Dedifferentiated amniotic fluid mesenchymal stem cell (primary cell): Measurements from ENCODE around the gene MRPL4.

ENCODE experiments used
- DNase-seq: peaks from one replicate; pipeline ENCODE4 v3.0.0-alpha.2; 2016; ENCODE audit errors: extremely low spot score

The MRPL4 gene

DNA sequence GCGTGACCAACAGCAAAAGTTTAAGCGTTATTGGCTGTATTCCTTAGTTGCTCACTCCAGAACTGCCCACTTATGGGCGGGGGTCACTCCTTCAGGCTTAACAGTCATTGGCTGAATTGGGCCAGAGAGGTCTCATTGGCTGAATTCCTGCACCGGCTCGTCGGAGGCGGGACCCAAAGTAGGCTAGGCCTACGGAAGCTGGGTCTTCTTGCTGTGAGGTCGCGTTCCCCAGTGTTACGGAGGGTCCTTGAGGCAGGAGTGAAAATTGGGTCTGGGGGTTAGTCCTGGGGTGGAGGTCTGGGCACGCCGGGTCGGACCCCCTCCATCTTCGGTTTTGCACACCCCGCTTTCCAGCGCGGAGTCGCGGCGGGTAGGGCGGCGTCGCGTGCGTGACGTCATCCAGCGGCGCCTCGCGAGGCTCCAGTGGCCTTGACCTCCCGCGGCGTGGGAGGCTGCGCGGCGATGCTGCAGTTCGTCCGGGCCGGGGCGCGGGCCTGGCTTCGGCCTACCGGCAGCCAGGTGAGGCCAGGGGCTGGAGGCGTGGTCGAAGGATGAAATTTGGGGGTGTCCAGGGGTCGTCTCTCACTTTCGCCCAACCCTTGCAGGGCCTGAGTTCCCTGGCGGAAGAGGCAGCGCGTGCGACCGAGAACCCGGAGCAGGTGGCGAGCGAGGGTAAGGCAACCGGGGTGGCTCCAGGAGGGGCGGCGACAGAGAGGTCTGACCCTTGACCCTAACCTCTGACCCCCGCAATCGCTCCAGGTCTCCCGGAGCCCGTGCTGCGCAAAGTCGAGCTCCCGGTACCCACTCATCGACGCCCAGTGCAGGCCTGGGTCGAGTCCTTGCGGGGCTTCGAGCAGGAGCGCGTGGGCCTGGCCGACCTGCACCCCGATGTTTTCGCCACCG, at the start of gene MRPL4:
Gene MRPL4 (plus strand): TSS at position 423 of the 903 bp plus-strand sequence. CDS start 40 bp downstream, at position 463.
- peak; percentile 100 for DNase-seq

DNA sequence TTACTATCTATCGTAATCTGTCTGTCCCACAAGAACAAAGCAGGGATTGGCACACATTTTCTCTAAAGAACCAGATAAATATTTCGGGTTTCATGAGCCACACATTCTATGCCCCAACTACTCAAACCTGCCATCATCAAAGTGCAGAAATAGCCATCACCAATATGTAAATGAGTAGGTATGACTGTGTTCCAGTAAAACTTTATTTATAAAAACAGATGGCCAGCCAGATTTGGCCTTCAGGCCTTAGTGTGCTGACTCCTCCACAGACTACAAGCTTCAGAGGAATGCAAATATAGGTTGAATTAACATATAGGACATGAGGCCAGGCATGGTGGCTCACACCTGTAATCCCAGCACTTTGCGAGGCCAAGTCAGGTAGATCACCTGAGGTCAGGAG, 48.3 kb upstream of the MRPL4 start:
- DNase-seq, result no peak

DNA sequence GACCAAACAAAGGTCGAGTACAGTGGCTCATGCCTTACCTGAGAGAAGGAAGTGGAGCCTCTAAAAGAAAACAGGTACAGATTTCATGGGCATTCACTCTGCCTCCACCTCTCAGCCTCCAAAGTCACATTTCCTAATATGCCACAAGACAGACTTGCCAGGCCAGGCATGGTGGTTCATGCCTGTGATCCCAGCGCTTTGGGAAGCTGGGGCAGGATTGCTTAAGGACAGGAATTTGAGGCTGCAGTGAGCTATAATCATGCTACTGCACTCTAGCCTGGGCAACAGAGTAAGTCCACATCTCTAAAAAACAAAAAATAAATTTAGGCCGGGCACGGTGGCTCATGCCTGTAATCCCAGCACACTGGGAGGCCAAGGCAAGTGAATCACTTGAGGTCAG, 46.4 kb upstream of the MRPL4 start:
- DNase-seq, result no peak

DNA sequence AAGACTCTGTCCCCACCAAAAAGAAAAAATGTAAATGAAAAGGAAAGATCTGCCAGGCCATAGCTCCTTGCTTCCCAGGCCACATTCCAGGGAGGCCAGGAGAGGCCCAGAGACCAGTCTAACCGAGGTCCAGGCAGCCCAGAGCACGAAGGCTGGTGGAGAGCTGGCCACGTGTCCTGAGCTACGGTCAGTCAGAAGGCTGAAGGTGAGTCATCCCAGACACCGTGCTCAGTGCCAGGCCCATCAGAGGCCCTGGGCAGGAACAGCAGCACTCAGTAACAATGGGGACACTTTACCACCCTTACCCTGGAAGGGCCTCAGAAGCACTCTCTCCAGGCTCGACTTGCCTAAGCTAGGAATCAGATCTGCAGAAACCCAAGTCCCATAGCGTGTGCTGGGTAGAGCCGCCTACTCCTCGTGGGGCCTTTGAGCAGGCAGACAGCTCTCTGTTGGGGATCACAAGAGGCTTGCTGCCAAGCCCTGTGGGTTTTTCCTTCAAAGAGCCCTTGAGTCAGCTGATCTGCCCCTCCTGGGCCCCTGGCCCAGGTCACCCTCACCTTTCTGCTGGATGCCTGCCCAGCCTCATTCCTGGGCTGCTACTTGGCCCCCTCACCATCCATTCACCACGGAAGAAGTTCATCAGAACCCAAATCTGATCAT, 45.7 kb upstream of the MRPL4 start:
- DNase-seq, result no peak

DNA sequence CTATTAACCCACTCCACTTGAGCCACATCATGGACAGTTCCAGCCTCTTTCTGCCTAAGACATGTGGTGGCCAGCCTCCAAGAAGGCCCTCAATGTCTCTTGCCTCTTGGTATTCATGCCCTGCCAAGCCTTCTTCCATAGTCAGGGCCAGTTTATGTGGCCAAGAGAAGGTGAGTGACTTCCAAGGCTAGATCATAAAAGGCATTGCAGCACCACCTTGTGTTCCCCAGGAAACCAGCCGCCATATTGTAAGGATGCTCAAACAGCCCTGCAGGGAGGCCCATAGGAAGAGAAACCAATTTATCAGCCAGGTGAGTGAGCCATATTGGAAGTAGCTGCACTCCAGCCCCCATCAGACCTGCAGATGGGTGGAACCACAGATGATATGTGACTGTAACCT, 45.0 kb upstream of the MRPL4 start:
- DNase-seq, result no peak

DNA sequence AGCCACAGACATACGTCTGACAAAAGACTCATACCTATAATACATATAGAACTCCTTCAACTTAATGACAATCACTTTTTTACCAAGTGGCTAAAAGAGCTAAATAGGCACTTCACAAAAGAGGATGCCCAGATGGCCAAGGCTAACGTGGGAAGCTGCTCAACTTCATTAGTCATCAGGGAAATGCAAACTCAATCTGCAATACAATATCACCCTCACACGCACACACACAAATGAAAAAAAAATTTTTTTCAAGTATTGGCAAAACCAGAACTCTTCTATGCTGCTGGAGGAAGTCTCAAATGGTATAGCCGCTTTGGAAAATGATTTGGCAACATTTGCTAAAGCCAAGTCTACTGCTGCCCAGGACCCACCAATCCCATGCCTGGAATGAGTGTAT, 42.7 kb upstream of the MRPL4 start:
- DNase-seq, result no peak

DNA sequence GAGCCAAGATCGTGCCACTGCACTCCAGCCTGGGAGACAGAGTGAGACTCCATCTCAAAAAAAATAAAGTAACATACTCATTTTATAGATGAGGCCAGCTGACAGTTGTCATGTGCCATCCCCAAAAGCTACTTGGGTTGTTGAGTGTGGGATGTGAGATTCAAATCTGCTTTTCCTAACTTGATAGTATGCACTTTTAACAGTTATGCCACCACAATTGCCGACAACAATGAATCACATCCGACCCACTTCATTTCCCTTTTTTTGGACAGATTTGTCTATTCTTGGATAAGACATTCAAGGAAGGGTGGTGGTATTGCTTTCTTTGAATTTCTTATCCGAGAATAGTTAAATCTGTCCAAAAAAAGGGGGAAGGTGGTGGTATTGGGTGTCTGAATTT, 41.0 kb upstream of the MRPL4 start:
- DNase-seq, result no peak

DNA sequence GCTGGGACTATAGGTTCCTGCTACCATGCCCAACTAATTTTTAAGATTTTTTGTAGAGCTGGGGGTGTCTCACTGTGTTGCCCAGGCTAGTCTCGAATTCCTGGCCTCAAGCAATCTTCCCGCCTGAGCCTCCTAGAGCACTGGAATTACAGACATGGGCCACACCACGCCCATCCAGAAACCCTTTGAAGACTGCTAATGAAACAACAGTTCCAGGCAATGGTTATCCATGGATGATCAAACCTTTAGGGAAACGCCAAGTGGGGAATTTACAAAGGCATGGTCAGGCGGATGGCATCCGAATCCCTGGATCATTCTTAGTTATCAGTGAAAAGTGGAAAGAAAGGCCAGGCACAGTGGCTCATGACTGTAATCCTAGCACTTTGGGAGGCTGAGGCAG, 40.3 kb upstream of the MRPL4 start:
- no peak for DNase-seq

DNA sequence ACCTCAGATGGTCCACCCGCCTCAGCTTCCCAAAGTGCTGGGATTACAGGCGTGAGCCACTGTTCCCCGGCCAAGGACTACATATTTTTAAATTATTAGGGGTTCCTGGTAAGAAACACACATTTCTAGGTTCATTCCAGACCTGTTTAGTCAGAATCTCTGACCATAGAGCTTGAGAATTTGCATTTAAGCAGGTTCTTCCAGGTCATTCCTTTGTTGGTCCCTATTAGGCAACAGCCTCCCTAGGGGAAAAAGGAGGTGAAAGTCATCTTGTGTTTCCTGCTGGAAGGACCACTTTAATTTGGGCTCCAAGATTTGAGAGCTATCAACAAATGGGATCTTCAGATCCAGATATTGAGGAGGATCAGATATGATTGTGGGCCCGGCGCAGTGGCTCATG, 37.2 kb upstream of the MRPL4 start:
- no peak for DNase-seq

DNA sequence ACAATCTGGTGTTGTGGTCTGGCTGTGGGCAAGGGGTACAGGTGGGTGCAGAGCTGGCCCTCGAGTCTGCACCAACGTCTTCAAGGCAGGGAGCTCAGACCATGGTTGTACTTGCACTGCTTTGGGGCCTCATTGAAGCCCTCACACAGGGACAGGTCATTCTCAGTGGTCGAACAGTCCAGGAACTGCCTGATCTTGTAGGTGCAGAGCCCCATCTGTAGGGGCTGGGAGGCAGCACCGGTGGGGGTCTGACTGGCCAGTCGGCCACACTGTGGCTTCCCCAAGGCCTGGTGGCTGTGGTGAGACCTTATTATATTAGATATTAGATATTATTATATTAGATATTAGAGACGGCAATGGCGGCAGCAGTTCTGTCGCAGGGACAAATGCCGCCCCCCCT, 34.9 kb upstream of the MRPL4 start:
- DNase-seq, result no peak

DNA sequence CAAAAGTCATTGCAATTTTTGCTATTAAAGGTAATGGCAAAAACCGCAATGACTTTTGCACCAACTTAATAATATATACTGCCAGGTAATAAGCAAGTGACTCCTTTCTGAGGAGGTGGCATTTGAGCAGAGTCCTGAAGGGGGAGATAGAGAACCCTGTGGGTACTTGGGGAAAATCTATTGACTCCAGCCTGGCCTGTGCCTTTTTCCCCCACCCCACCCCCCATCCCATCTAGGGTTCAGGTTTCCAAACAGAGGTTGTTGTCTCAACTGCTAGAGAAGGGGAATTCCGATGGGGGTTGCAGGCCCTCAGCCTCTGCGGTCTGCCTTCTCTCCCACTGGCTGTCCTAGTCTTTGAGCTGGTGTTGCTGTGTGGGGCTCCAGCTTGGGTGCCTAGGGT, 32.3 kb upstream of the MRPL4 start:
- DNase-seq, result no peak

DNA sequence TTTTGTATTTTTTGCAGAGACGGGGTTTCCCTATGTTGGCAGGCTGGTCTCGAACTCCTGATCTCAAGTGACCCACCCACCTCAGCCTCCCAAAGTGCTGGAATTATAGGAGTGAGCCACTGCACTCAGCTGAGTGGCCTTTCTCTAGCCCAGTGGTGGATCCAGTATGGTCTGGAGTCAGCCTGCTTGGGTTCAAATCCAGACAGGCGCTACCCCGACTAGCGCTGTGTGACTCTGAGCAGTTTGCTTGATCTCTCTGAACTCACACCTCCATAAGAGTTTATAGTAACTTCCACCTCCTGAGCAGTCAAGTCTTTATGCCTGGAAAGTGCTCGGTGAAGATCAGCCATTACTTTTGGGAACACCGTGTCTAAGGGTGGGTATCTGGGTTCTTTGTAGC, 31.3 kb upstream of the MRPL4 start:
- DNase-seq, result no peak

DNA sequence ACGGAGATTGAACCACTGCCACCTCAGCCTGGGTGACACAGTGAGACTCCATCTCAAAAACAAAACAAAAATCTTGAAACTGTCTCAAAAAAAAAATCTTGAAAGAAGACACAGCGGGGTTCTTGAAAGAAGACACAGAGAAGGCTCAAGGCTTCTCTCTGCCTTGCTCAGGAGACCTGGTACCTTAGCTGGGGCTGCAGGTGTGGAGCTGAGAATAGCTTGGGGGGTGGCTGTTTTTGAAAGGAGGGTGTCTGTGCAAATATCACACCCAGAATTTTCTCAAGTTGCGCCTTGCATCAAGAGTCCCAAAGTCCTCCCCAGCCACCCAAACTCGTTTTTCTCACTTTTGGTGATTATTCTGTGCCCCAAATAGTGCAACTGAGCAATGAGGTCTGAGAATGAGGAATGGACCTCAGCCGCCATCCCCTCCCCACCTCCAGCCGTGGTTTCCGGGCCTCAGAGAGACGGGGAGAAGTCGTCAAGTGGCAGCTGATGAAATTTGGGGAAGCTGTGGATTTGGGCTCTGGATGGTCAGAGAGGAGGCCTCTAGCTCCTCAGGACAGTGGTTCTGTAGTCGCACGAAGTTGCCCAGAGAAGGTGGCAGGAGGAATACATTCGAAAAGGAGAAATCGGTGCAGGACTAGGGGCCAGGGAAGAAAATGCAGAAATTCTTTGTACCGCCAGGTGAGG, 29.7 kb upstream of the MRPL4 start:
- no peak for DNase-seq

DNA sequence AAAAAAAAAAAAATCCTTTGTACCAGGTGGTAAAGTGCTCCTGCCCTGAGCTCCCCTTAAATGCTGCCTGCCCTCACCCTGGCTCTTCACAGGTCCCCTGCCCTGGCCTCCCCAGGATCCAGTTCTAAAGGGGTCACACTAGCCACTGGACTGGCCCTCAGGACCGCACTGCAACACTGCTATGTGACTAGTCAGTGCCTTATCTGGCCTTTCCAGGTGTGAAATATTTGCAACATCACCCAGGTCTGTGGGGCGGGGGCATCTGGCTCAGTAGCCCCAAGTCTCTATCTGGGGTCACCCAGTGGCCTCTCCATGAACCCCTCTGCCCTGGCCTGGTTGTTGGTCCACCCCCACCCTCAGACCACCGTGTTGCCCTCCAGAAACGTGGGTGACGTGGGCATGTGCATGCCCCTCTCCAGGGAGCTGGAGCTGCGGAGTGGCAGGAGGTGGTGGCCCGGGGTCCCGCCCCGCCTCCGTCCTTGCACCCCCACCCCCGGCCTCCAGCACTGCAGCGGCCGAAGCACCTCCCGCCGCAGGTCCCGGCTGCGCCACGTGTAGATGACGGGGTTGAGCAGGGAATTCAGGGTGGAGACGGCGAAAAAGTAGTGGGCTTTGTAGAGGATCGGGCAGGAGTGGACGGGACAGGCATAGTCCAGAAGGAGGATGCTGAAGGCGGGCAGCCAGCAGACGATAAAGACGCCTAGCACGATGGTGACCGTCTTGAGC, 28.4 kb upstream of the MRPL4 start:
- DNase-seq, result no peak

DNA sequence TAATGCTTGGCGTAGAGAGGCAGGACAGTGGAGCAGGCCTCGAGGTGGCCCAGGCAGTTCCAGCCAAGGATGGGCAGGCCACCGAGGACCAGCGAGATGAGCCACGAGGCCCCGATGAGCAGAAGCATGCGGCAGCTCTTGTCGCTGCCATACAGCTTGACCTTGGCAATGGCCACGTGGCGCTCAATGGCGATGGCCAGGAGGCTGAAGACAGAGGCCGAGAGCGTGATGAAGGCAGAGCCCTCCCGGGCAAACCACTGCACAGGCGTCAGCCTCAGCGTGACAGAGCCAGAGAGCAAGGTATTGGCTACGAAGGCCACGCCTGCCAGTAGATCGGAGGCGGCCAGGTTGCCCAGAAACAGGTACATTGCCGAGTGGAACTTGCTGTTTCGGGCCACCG, 27.7 kb upstream of the MRPL4 start:
- DNase-seq, result no peak

DNA sequence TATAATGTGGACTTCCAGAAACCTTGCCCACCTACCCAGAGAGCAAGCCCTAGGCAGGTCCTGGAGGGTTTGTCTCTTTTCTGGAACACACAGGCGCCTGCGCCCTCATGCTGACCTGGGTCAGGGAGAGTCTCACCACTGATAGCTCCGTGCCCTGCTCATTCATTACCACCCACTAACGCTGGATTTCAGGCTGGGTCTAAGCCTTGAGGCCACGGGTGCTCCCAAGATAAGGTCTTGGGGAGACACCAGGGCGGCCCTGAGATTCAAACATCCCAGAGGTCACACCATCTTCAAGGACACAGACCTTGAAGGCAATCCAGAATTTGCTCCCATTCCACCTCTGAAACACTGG, 26.0 kb upstream of the MRPL4 start:
- no peak for DNase-seq

DNA sequence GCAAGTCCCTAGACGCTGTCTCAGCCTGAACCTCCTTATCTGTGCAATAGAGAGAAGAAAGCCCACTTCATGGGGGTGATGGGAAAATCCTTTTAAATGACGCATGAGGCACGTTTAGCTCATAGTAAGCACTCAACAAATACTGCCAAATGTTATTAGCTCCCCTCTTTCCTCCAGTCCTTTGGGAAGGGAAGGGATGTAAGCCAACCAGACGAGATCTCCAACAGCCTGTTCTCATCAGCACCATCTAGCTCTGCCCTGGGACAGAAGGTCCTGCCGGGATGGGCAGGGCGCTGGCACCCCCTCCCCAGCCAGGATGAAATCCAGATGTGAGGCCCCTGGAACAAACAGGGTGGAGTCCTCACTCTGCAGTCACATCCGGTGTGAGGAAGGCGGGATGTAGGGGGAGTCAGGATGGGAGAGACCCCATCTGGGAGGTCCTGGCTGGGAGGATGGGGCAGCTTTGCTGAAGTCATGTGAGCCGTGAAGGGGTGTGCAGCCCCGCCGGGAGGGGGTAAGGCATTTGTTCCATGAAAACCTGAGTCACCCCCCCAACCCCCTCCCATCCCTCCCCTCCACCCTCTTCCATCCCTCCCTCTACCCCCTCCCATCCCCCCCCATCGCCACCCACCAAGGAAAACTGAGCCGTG, 25.5 kb upstream of the MRPL4 start:
- DNase-seq, result peak; percentile 80

DNA sequence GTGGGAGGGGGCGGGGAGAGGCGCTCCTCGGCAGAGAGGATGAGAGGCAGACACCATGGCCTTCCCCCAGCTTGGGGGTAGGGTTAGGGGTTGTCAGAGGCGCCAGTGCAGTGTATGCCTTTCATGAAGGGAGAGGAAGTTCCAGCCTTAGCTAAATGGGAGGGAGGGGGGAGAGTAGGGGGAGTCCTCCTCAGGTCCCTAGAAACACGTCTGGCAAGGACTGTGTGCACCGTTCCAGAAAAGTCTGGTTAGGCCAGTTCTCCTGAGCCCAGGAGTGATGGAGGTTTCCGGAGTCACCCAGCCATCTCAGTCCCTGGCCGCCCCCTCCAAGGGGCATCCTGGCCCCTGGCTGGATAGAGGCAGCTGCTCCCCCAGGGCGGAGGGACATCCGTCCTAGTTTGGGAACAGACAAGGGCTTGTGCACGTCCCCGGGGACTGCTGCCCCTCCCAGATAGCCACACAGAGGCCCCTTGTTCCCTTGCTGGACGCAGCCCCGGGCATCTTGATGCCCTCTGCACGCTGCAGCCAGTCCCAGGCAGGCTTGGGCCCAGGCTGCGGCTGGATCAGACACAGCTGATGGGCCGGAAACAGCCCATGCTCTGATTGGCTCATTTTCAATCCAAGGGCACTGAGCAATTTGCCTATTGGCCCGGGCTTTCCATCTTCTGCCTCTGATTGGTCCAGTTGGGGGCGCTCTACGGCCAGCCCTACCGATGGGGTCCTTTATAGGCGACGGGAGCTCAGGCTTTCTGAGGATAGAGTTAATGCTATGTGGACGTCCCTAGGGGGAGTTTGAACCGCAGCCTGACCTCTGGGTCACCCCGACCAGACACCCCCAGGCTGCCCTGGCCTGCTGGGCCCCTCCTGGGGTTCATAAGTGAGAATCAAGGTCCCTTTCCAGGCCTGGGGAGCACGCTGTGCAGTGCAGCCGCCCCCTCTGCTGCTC, 24.7 kb upstream of the MRPL4 start:
- no peak for DNase-seq

DNA sequence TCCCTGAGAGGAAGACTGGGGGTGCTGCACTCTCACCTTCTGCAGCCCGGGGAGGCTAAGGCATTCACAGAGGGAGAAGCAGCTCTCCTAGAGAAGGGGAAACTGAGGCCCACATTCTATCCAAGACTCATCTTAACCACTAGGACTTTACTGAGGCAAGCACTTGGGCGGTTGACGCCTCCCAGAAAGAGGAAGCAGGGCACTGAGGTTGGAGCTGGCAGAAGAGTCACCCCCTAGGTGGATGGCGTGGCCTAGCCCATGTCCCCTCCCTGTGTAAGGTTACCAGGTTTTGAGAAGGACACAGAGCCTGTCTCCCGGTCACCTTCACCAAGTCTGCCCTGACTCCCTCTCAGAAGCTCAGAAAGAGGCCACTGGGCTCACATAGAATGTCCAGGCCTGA, 23.6 kb upstream of the MRPL4 start:
- no peak for DNase-seq

DNA sequence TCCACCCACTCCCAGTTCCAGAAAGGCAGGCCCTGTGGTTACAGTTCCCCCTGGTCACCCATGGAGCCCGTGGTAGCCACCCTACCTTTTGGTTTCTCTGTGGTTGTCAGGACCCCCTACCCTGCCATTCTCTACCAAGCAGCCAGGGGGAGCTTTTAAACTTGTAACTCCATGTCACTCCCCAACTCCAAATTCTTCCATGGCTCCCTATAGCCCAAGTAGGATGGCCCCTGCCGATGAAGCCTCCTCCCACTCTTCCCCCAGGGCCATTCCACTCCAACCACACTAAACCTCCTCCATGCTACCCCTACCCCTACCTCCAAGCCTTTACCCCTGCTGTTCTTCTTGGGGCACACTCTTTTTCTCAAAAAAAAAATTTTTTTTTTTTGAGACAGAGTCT, 23.1 kb upstream of the MRPL4 start:
- DNase-seq, result no peak
